ENCODE data around the gene ATRX.
"Not testable (repeated sequence)": the region's sequence is repeated elsewhere in the genome, so short reads cannot be mapped to it uniquely, and the experiment has no call there.

Gene ATRX

DNA sequence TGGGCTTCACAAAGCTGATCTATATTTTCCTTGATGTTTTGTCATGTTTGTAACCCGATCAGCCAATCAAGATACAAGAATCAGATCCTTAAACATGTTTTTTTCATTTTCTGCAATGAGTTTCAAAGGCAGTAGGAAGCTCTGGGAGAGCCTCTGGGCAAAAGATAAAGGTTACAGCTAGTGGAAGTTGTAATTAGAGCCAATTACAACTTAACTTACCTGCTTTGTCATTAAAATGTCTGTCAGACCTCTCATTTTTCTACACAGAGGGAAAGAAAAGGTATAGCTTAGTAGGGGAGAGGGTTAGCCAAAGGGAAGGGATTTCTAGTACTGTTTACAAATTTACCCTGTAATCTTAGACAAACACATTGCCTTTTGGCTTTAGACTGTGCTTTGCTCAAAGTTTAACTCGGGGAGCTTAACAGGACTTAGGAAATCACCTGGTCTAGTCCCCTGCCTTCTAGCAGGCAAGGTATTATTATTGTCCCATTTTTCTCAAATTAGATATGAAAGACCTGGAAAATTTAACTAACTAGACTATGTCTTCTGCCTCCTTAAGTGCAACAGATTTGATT lies 283.0 kb downstream of the ATRX start:
- DNase-seq: no peak

DNA sequence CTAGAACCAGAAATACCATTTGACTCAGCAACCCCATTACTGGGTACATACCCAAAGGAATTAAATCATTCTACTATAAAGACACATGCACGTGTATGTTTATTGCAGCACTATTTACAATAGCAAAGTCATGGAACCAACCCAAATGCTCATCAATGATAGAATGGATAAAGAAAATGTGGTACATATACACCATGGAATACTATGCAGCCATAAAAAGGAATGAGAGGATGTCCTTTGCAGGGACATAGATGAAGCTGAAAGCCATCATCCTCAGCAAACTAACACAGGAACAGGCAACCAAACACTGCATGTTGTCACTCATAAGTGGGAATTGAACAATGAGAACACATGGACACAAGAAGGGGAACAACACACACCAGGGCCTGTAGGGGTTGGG lies 285.9 kb downstream of the ATRX start:
- H3K36me3 ChIP-seq (ENCODE audit: insufficient read depth, low read length); DNase-seq; H3K4me3 ChIP-seq (ENCODE audit: low read depth in 1 of 2, low read length in 2 of 2); ATAC-seq (ENCODE audit: insufficient read depth, low read depth); H4K20me1 ChIP-seq (ENCODE audit: insufficient read depth, low read length); H3K9ac ChIP-seq (ENCODE audit: low read depth, low read length); H2AFZ ChIP-seq (ENCODE audit: low read depth, low read length); H3K4me1 ChIP-seq (ENCODE audit: insufficient read depth, low read length); H3K27ac ChIP-seq (ENCODE audit: low read length); H3K4me2 ChIP-seq (ENCODE audit: insufficient read depth, low read length); H3K27me3 ChIP-seq (ENCODE audit: insufficient read depth, low read length, poor library complexity); H3K9me3 ChIP-seq (ENCODE audit: insufficient read depth, low read length, severe bottlenecking); H3K79me2 ChIP-seq (ENCODE audit: insufficient read depth, low read length): not testable (repeated sequence)

More for the DNA sequence above, 283.0 kb downstream of the ATRX start:
- H3K9me3 ChIP-seq (ENCODE audit: insufficient read depth, low read length, severe bottlenecking): no peaks in the 10 kb centered on the region
- H3K4me3 ChIP-seq (ENCODE audit: low read depth in 1 of 2, low read length in 2 of 2): no peak overlapping the region
- no peaks in the 10 kb centered on the region for H3K79me2 ChIP-seq (ENCODE audit: insufficient read depth, low read length)
- no peaks in the 10 kb centered on the region for H3K27me3 ChIP-seq (ENCODE audit: insufficient read depth, low read length, poor library complexity)
- no peak overlapping the region for H3K9ac ChIP-seq (ENCODE audit: low read depth, low read length)
- no peak for ATAC-seq (ENCODE audit: insufficient read depth, low read depth)
- H3K4me1 ChIP-seq (ENCODE audit: insufficient read depth, low read length): no peaks in the 10 kb centered on the region
- H3K4me2 ChIP-seq (ENCODE audit: insufficient read depth, low read length): no peak overlapping the region
- no peaks in the 10 kb centered on the region for H4K20me1 ChIP-seq (ENCODE audit: insufficient read depth, low read length)
- H2AFZ ChIP-seq (ENCODE audit: low read depth, low read length): no peak overlapping the region
- TF ChIP-seq EZH2 (IDR thresholded peaks at IDR 0.05; ENCODE audit: borderline replicate concordance, low read depth, low read length, severe bottlenecking): no peak
- TF ChIP-seq, protein P1, sequence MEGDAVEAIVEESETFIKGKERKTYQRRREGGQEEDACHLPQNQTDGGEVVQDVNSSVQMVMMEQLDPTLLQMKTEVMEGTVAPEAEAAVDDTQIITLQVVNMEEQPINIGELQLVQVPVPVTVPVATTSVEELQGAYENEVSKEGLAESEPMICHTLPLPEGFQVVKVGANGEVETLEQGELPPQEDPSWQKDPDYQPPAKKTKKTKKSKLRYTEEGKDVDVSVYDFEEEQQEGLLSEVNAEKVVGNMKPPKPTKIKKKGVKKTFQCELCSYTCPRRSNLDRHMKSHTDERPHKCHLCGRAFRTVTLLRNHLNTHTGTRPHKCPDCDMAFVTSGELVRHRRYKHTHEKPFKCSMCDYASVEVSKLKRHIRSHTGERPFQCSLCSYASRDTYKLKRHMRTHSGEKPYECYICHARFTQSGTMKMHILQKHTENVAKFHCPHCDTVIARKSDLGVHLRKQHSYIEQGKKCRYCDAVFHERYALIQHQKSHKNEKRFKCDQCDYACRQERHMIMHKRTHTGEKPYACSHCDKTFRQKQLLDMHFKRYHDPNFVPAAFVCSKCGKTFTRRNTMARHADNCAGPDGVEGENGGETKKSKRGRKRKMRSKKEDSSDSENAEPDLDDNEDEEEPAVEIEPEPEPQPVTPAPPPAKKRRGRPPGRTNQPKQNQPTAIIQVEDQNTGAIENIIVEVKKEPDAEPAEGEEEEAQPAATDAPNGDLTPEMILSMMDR (IDR thresholded peaks at IDR 0.05; ENCODE audit: borderline replicate concordance, extremely low read depth, low read length, poor library complexity, severe bottlenecking): no peak
- peaks cover 9% of the 10 kb centered on the region; the same call in 1 of the 2 replicates for H3K36me3 ChIP-seq (ENCODE audit: insufficient read depth, low read length)
- H3K27ac ChIP-seq (ENCODE audit: low read length): no peak overlapping the region

DNA sequence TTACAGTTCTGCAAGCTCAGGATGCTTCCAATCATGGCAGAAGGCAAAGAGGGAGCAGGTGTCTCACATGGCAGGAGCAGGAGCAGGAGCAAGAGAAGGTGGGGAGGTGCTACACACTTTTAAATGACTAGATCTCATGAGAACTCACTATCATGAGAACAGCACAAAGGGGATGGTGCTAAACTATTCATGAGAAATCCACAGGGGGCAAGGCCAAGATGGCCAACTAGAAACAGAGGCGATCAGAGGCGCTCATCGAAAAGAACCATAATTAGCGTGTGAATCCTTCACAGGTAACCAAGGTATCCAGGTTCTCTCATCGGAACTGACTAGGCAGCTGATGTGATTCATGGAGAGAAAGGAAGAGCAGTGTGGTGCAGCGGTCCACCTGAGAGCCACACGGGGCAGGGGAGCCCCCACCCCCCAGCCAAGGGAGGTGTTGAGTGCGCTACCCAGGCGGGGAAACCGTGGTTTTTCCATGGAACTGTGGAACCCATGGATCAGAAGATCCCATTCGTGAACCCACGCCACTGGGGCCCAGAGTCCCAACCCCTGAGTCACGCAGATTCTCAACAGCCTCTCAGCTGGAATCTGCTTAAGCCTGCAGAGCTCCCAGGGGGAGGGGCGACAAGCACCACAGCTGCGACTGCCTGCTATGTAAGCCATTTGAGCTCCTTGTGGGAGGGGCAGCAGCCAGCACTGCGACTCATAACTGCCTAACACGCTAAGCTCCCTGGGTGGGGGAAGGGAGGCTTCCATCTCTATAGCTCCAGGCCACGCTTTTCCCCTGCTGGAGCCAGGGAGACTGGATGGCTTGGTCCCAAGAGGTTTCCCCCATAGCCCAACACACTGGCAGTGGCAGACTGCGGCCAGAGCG lies 292.1 kb downstream of the ATRX start:
- no peaks in the 10 kb centered on the region for H3K9me3 ChIP-seq (ENCODE audit: insufficient read depth, low read length, severe bottlenecking)
- no peaks in the 10 kb centered on the region for H3K36me3 ChIP-seq (ENCODE audit: insufficient read depth, low read length)
- no peaks in the 10 kb centered on the region for H3K4me1 ChIP-seq (ENCODE audit: insufficient read depth, low read length)
- H4K20me1 ChIP-seq (ENCODE audit: insufficient read depth, low read length): no peaks in the 10 kb centered on the region
- ATAC-seq (ENCODE audit: insufficient read depth, low read depth) (no peak), DNase-seq (peak; percentile 8)
- H2AFZ ChIP-seq (ENCODE audit: low read depth, low read length): no peak overlapping the region
- H3K27ac ChIP-seq (ENCODE audit: low read length): no peak overlapping the region
- no peak overlapping the region for H3K9ac ChIP-seq (ENCODE audit: low read depth, low read length)
- H3K4me2 ChIP-seq (ENCODE audit: insufficient read depth, low read length): no peak overlapping the region
- no peaks in the 10 kb centered on the region for H3K27me3 ChIP-seq (ENCODE audit: insufficient read depth, low read length, poor library complexity)
- TF ChIP-seq EZH2 (IDR thresholded peaks at IDR 0.05; ENCODE audit: borderline replicate concordance, low read depth, low read length, severe bottlenecking): no peak
- TF ChIP-seq, protein P1 (IDR thresholded peaks at IDR 0.05; ENCODE audit: borderline replicate concordance, extremely low read depth, low read length, poor library complexity, severe bottlenecking): no peak
- H3K4me3 ChIP-seq (ENCODE audit: low read depth in 1 of 2, low read length in 2 of 2): no peak overlapping the region
- H3K79me2 ChIP-seq (ENCODE audit: insufficient read depth, low read length): no peaks in the 10 kb centered on the region

DNA sequence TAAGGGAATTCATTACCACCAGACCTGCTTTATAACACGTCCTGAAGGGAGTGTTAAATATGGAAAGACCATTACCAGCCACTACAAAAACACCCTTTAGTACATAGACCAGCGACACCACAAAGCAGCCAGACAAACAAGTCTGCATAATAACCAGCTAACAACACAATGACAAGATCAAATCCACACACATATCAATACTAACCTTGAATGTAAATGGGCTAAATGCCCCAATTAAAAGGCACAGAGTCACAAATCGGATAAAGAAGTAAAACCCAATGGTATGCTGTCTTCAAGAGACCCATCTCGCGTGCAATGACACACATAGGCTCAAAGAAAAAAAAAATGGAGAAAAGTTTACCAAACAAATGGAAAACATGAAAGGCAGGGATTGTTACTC lies 302.0 kb downstream of the ATRX start:
- H4K20me1 ChIP-seq (ENCODE audit: insufficient read depth, low read length): no peaks in the 10 kb centered on the region
- TF ChIP-seq EZH2 (IDR thresholded peaks at IDR 0.05; ENCODE audit: borderline replicate concordance, low read depth, low read length, severe bottlenecking): no peak
- TF ChIP-seq, protein P1 (IDR thresholded peaks at IDR 0.05; ENCODE audit: borderline replicate concordance, extremely low read depth, low read length, poor library complexity, severe bottlenecking): no peak
- ATAC-seq (ENCODE audit: insufficient read depth, low read depth) (no peak), DNase-seq (no peak)
- H3K36me3 ChIP-seq (ENCODE audit: insufficient read depth, low read length): no peaks in the 10 kb centered on the region
- H3K27me3 ChIP-seq (ENCODE audit: insufficient read depth, low read length, poor library complexity): no peaks in the 10 kb centered on the region
- H3K79me2 ChIP-seq (ENCODE audit: insufficient read depth, low read length): no peaks in the 10 kb centered on the region
- no peaks in the 10 kb centered on the region for H3K4me1 ChIP-seq (ENCODE audit: insufficient read depth, low read length)
- H3K4me3 ChIP-seq (ENCODE audit: low read depth in 1 of 2, low read length in 2 of 2): no peak overlapping the region
- no peaks in the 10 kb centered on the region for H3K9me3 ChIP-seq (ENCODE audit: insufficient read depth, low read length, severe bottlenecking)
- H3K27ac ChIP-seq (ENCODE audit: low read length): no peak overlapping the region
- H3K9ac ChIP-seq (ENCODE audit: low read depth, low read length): no peak overlapping the region
- no peak overlapping the region for H2AFZ ChIP-seq (ENCODE audit: low read depth, low read length)
- no peak overlapping the region for H3K4me2 ChIP-seq (ENCODE audit: insufficient read depth, low read length)

All from DND-41 (cell line).